ENCODE results near the gene VSIG2. TPM values are rescaled to one million over a fixed set of nuclear protein-coding genes. Genes with fewer than 3 reads are reported as not detected.
A peak's percentile ranks its signal among the peaks of the same experiment; 100 is the strongest.

The VSIG2 gene
- total and polyA plus RNA-seq, 12 donors, result 0.55 to 2.3 (median 1.1) TPM

- Histone ChIP-seq H3K36me3 (peaks cover 0 to 26% (median 6%) of the 10 kb centered on the region in 9 donors), H3K4me3 (no peak overlapping the region), H3K9me3 (no peaks in the 10 kb centered on the region), H3K27me3 (peaks cover 0 to 79% (median 74%) of the 10 kb centered on the region in 7 donors), H3K4me1 (peaks cover 3 to 86% (median 71%) of the 10 kb centered on the region in 9 donors), H3K27ac (peak overlapping the region in 8 of 10 donors; percentile 10 to 73 (median 45))
- no peak for TF ChIP-seq CTCF (IDR thresholded peaks at IDR 0.05)
- ATAC-seq (peak in 3 of 8 donors; percentile 6 to 9 (median 8)), DNase-seq (no peak)
- 25 to 27% methylated on average over 12 of the region's 12 CpGs for WGBS, 2 donors
- intact Hi-C loops (cut with DNase I), result loop anchor here in 1 of 10 donors (10.0 kb wide), 1 partner anchor 84 kb away; no protein-coding TSS in a partner anchor
Observed at GRCh38 chr11:124748481-124749343, 3.3 kb downstream of the VSIG2 start.

- no peak for TF ChIP-seq CTCF (IDR thresholded peaks at IDR 0.05)
- Histone ChIP-seq H3K27ac (peak overlapping the region in 7 of 10 donors; percentile 32 to 73 (median 46)), H3K27me3 (peaks cover 0 to 84% (median 74%) of the 10 kb centered on the region in 7 donors), H3K4me1 (peaks cover 3 to 79% (median 64%) of the 10 kb centered on the region in 9 donors), H3K9me3 (no peaks in the 10 kb centered on the region), H3K4me3 (no peak overlapping the region), H3K36me3 (peaks cover 0 to 19% (median 5%) of the 10 kb centered on the region in 9 donors)
- 38 to 45% methylated on average over 7 of the region's 7 CpGs for WGBS, 2 donors
- ATAC-seq (peak in 1 of 8 donors; percentile 4), DNase-seq (no peak)
- intact Hi-C loops (cut with DNase I), result loop anchor here in 1 of 10 donors (10.0 kb wide), 1 partner anchor 83 kb away; no protein-coding TSS in a partner anchor
Observed at GRCh38 chr11:124748100-124748418, 4.0 kb downstream of the VSIG2 start.

- Histone ChIP-seq H3K4me3 (peak overlapping the region in 3 of 10 donors; percentile 53 to 66 (median 53)), H3K27me3 (peaks cover 0 to 86% (median 76%) of the 10 kb centered on the region in 7 donors), H3K27ac (peak overlapping the region in 9 of 10 donors; percentile 31 to 73 (median 52)), H3K9me3 (no peaks in the 10 kb centered on the region), H3K36me3 (peaks cover 0 to 14% (median 4%) of the 10 kb centered on the region in 9 donors), H3K4me1 (peaks cover 3 to 74% (median 59%) of the 10 kb centered on the region in 9 donors)
- intact Hi-C loops (cut with DNase I), result loop anchor here in 1 of 10 donors (10.0 kb wide), 1 partner anchor 83 kb away; no protein-coding TSS in a partner anchor
- ATAC-seq, result peak in 2 of 8 donors; percentile 14 to 22
- 42 to 60% methylated on average over 14 of the region's 14 CpGs for WGBS, 2 donors
- no peak for DNase-seq
- TF ChIP-seq CTCF (IDR thresholded peaks at IDR 0.05), result no peak
Observed at GRCh38 chr11:124747406-124748099, 4.5 kb downstream of the VSIG2 start.

All from heart right ventricle (tissue), 16 donors.